Hepatocyte (in vitro differentiated cells): Measurements from ENCODE around the gene TAF1D. TPM values are rescaled to one million over a fixed set of nuclear protein-coding genes. Genes with fewer than 3 reads are reported as not detected.
A peak's percentile ranks its signal among the peaks of the same experiment; 100 is the strongest.

ENCODE experiments used
- DNase-seq: peaks from one replicate; pipeline ENCODE4 v3.0.0-alpha.2; 2016; ENCODE audit warnings: low spot score
- H2AFZ ChIP-seq: fragments of 200-600 bp; sonication (generic); 2 replicates; pipeline ENCODE4 v1.6.0; 2016; ENCODE audit warnings: antibody characterized with exemption, mild to moderate bottlenecking
- H3K27ac ChIP-seq: fragments of 200-600 bp; sonication (generic); 2 replicates; pipeline ENCODE4 v1.5.1; 2016; ENCODE audit warnings: mild to moderate bottlenecking
- H3K27me3 ChIP-seq: fragments of 200-600 bp; sonication (generic); 2 replicates; pipeline ENCODE4 v1.6.1; 2016
- H3K36me3 ChIP-seq: fragments of 200-600 bp; sonication (generic); replicated peaks from 2 replicates; pipeline ENCODE4 v1.5.1; 2016; ENCODE audit warnings: low read depth; ENCODE audit not compliant: insufficient read depth
- H3K4me1 ChIP-seq: fragments of 200-600 bp; sonication (generic); 2 replicates; pipeline ENCODE4 v1.5.1; 2016; ENCODE audit warnings: mild to moderate bottlenecking, moderate library complexity; ENCODE audit not compliant: insufficient read depth
- H3K4me2 ChIP-seq: fragments of 200-600 bp; sonication (generic); 2 replicates; pipeline ENCODE4 v1.6.0; 2016
- H3K4me3 ChIP-seq: fragments of 200-600 bp; sonication (generic); 2 replicates; pipeline ENCODE4 v1.5.1; 2016; ENCODE audit warnings: mild to moderate bottlenecking
- H3K79me2 ChIP-seq: fragments of 200-600 bp; sonication (generic); 2 replicates; pipeline ENCODE4 v1.6.0; 2017; ENCODE audit warnings: mild to moderate bottlenecking
- H3K9me2 ChIP-seq: fragments of 200-600 bp; sonication (generic); replicated peaks from 2 replicates; pipeline ENCODE4 v1.6.0; 2017; ENCODE audit warnings: mild to moderate bottlenecking; ENCODE audit not compliant: insufficient read depth
- H3K9me3 ChIP-seq: fragments of 200-600 bp; sonication (generic); 2 replicates; pipeline ENCODE4 v1.5.1; 2016; ENCODE audit warnings: low read depth, mild to moderate bottlenecking
- H4K20me1 ChIP-seq: fragments of 200-600 bp; sonication (generic); 2 replicates; pipeline ENCODE4 v1.6.0; 2016; ENCODE audit warnings: mild to moderate bottlenecking; ENCODE audit not compliant: insufficient read depth, poor library complexity, severe bottlenecking
- CTCF ChIP-seq: fragments of 200-600 bp; sonication (generic); IDR thresholded peaks from 2 replicates; pipeline ENCODE4 v1.5.1; 2016; ENCODE audit warnings: antibody characterized with exemption, mild to moderate bottlenecking; ENCODE audit not compliant: poor library complexity
- EZH2 ChIP-seq: fragments of 200-600 bp; sonication (generic); IDR thresholded peaks from 2 replicates; pipeline ENCODE4 v1.6.1; 2016; ENCODE audit warnings: antibody characterized with exemption, mild to moderate bottlenecking, borderline replicate concordance
- EZH2phosphoT487 ChIP-seq: fragments of 200-600 bp; sonication (generic); IDR thresholded peaks from one replicate; pipeline ENCODE4 v1.6.1; 2018; ENCODE audit warnings: antibody characterized with exemption, mild to moderate bottlenecking, low read depth, moderate library complexity; ENCODE audit not compliant: unreplicated experiment, severe bottlenecking
- WGBS: methylation state at CpG from one replicate; pipeline ENCODE4 v1.1.6; 2016; ENCODE audit warnings: low lambda C conversion rate; ENCODE audit errors: missing lambda C conversion rate; 5-methylcytosine and 5-hydroxymethylcytosine counted together
- polyA plus RNA-seq: library from polyadenylated mRNA; unstranded; fragments of >200 nt; fragmentation: Nextera tagmentation; extraction: Ambion mirVana; gene quantifications from 2 replicates; pipeline ENCODE4 v1.2.1, GENCODE V29; 2016
- total RNA-seq: library from RNA; depleted of rRNA; stranded (reverse); fragments of >200 nt; gene quantifications from 2 replicates; pipeline ENCODE4 v1.2.3, GENCODE V29; 2014

The TAF1D gene
- total and polyA plus RNA-seq, 2 experiments from 2014 or later, result 42.1 to 240 TPM

- Histone ChIP-seq H2AFZ (no peak overlapping the region), H3K9me2 (no peaks in the 10 kb centered on the region), H3K9me3 (no peaks in the 10 kb centered on the region), H3K4me3 (no peak overlapping the region), H3K4me1 (no peaks in the 10 kb centered on the region), H3K27ac (no peak overlapping the region), H3K27me3 (no peaks in the 10 kb centered on the region), H3K4me2 (no peak overlapping the region), H3K79me2 (no peaks in the 10 kb centered on the region), H3K36me3 (no peaks in the 10 kb centered on the region), H4K20me1 (no peaks in the 10 kb centered on the region)
- WGBS, result 95% methylated on average over 10 of the region's 10 CpGs
- DNase-seq, result no peak
- TF ChIP-seq CTCF (no peak), EZH2phosphoT487 (no peak), EZH2 (no peak)
These were observed 32.4 kb upstream of the TAF1D start for GRCh38 chr11:93773601-93774200.

- no peak for TF ChIP-seq CTCF
- TF ChIP-seq EZH2phosphoT487, result no peak
- TF ChIP-seq EZH2, result no peak
- Histone ChIP-seq H3K9me2 (no peaks in the 10 kb centered on the region), H3K4me3 (no peak overlapping the region), H3K9me3 (no peaks in the 10 kb centered on the region), H3K27ac (no peak overlapping the region), H3K4me1 (no peaks in the 10 kb centered on the region), H2AFZ (no peak overlapping the region), H3K36me3 (no peaks in the 10 kb centered on the region), H3K27me3 (no peaks in the 10 kb centered on the region), H3K4me2 (no peak overlapping the region), H3K79me2 (no peaks in the 10 kb centered on the region), H4K20me1 (no peaks in the 10 kb centered on the region)
- WGBS, result 38% methylated on average over 3 of the region's 3 CpGs
- peak; percentile 16 for DNase-seq
These were observed 31.8 kb upstream of the TAF1D start for GRCh38 chr11:93773045-93773477.

- Histone ChIP-seq H3K27me3 (no peaks in the 10 kb centered on the region), H3K4me3 (no peak overlapping the region), H3K9me2 (no peaks in the 10 kb centered on the region), H3K4me2 (no peak overlapping the region), H3K4me1 (no peaks in the 10 kb centered on the region), H4K20me1 (no peaks in the 10 kb centered on the region), H2AFZ (no peak overlapping the region), H3K79me2 (no peaks in the 10 kb centered on the region), H3K27ac (no peak overlapping the region), H3K9me3 (no peaks in the 10 kb centered on the region), H3K36me3 (no peaks in the 10 kb centered on the region)
- no peak for DNase-seq
- no peak for TF ChIP-seq CTCF
- no peak for TF ChIP-seq EZH2
- no peak for TF ChIP-seq EZH2phosphoT487
- 94% methylated on average over 4 of the region's 4 CpGs for WGBS
These were observed 30.8 kb upstream of the TAF1D start for GRCh38 chr11:93772123-93772522.

- DNase-seq, result no peak
- Histone ChIP-seq H2AFZ (no peak overlapping the region), H4K20me1 (no peaks in the 10 kb centered on the region), H3K27me3 (no peaks in the 10 kb centered on the region), H3K79me2 (no peaks in the 10 kb centered on the region), H3K9me3 (no peaks in the 10 kb centered on the region), H3K9me2 (no peaks in the 10 kb centered on the region), H3K4me2 (no peak overlapping the region), H3K4me1 (no peaks in the 10 kb centered on the region), H3K27ac (no peak overlapping the region), H3K4me3 (no peak overlapping the region), H3K36me3 (no peaks in the 10 kb centered on the region)
- WGBS, result 24% methylated on average over 1 of the region's 1 CpG
- TF ChIP-seq CTCF, result no peak
- TF ChIP-seq EZH2, result no peak
- no peak for TF ChIP-seq EZH2phosphoT487
These were observed 28.9 kb upstream of the TAF1D start for GRCh38 chr11:93770160-93770559.
